GM21390 (cell line): ENCODE results near the gene NXPH3.
"Not testable (repeated sequence)": the region's sequence is repeated elsewhere in the genome, so short reads cannot be mapped to it uniquely, and the experiment has no call there.

Source experiments
- ATAC-seq: cut with Tn5 transposase; IDR thresholded peaks from one replicate; pipeline ENCODE4 v1.9.1; 2021; ENCODE audit not compliant: unreplicated experiment

Gene NXPH3

DNA sequence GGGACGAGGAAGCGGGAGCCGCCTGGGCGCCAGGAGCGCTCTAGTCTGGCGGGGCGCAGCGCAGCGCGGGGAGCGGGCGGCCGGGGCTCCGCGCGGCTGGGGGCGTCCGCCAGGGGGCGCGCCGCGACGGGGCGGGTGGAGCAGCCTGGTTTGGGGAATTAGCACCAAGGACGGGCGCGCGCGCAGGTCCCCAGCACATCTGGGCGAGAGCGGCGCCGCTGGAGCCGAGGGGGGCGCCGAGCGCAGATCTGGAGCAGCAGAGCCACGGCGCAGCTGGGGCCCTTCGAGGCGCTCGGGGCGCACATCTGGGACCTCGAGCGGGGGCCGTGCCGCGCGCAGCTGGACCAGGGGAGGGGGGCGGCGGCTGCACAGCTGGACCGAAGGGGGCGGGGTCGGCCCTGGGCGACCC is at the start of gene NXPH3:
NXPH3 (plus strand) TSS at position 193 of the 409 bp plus-strand sequence. CDS start 349 bp downstream, outside the sequence.
- ATAC-seq: no peak

DNA sequence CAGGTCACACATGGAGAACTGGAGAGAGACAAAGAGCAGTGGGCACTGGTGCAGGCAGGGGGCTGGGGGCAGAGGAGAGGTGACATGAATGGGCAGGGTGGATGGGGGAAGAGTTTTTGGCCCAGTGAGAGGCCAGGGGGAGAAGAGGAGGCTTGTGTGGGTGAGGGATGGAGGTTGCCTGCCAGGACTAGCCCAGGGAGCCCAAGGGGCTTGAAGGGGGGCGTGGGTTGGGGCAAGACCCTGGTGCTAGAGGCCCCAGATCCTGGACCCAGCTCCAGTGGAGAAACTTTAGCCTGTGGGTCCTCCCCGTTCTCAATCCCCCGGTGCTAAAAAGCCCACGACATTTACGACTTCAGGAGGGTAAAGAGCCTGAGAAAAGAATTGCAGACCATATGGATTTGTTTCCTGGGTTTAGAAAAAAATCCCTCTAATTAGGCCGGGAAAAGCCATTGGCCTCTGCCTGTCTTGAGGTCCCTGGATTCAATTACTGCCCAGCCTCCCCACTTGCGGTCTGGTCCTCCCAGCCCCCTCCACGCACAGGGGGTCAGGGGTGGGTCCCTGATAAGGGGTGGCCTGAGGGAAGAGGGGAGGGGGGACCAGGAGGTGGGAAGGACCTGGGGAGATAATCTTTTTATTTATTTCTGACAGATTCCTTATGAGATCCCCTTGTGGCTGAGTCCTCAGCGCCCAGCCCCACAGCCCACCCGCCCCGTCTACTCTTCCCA is 47.6 kb upstream of the NXPH3 start:
- no peak for ATAC-seq

DNA sequence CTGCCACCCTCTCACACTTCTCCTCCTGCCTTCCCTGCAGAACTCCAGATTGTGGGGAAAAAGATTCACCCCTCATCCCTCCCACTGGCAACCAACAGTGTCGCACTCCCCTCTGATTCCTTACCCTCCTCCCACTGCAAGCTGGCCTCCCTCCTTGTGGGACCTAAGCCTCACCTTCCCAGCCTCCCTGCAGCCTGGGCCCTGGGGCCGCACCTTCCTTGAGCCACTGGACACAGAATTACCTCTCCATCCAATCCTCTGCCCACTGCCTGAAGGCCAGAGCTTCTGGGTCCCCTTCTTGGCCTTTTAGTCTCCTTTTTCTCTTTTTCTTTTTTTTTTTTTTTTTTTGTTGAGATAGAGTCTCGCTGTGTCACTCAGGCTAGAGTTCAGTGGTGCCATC is 46.7 kb upstream of the NXPH3 start:
- no peak for ATAC-seq

DNA sequence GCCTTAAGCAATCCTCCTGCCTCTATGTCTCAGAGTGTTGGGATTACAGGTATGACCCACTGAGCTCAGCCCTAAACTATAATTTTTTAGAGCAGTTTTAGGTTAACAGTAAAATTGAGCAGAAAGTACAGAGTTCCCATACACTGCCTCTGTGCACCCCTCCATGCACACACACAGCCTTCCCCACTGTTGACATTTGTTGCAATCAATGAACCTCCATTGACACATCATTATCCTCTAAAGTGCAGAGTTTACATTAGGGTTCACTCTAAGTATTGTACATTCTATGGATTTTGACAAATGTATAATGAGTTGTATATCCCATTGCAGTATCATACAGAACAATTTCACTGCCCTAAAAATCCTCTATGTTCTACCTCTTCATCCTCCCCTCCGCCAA is 45.6 kb upstream of the NXPH3 start:
- ATAC-seq: no peak

DNA sequence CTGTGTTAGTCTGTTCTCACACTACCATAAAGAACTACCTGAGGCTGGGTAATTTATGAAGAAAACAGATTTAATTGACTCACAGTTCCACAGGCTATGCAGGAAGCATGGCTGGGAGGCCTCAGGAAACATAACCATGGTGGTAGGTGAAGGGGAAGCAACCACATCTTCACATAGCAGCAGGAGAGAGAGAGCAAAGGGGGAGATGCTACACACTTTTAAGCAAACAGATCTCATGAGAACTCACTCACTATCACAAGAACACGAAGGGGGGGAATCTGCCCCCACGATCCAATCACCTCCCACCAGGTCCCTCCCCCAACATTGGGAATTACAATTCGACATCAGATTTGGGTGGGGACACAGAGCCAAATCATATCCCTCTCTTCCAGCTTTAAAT is 31.8 kb upstream of the NXPH3 start:
- ATAC-seq: no peak

DNA sequence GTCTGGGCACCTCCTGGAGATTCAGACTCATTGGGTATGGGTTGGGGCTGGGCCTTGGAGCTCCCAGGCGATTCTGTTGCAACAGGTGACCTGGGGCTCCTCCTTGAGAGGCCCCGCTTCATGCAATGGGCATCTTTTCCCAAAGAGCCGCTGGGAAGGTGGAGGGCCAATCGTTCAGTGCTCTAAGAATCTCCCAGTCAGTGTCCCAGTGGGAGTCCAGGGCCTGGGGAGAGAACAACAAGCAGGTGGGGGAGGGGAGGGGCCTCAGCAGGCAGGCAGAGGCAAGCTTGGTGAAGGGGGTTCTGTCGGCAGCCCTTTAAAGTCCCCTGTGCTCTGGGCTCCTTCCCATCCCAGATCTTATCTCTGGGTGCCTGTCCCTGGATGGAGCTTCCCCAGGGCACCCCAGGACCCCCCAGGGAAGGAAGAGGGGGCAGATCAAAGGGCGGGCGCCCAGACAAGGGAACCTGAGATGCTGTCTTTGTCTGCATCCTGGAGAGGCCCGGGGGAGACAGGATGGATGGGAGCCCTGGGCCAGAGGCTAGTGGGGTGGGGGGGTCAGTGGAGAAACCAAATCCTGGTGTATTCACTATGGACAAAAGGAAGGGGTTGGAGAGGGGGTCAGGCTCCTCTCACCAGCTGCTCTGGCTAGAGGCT is 30.5 kb upstream of the NXPH3 start:
- no peak for ATAC-seq

DNA sequence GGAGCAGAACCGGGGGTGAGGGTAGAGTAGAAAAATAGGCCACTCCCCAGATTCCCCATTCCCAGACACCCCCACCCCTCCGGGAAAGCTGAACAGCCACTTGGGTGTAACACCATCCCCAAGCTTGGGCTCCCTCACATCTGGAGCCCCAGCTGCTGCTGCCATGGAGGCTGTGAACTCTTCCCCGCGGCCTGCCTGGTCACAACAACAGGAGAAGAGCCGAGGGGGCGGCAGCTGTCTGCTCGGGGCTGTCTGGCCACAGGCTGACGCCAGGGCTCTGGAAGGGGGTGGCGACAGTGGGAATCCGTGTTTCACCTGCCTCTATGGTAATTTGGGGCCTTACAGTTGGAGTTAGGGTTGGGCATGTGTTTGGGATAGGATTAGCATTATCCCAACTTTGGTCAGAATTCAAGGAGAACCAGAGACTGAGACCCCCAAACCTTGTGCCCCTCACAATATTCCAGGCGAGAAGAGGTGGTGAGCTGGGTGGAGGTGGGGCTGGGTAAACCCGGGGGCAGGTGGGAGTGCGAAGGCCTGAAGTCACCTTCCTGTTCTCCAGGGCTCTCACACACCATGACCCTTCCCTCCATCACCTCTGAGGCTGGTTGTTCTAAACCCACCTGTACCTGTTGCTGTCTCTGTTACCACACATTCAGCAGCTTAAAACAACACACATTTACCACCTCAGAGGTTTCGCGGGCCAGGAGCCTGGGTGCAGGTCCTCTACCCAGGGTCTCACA is 29.7 kb upstream of the NXPH3 start:
- ATAC-seq: no peak

DNA sequence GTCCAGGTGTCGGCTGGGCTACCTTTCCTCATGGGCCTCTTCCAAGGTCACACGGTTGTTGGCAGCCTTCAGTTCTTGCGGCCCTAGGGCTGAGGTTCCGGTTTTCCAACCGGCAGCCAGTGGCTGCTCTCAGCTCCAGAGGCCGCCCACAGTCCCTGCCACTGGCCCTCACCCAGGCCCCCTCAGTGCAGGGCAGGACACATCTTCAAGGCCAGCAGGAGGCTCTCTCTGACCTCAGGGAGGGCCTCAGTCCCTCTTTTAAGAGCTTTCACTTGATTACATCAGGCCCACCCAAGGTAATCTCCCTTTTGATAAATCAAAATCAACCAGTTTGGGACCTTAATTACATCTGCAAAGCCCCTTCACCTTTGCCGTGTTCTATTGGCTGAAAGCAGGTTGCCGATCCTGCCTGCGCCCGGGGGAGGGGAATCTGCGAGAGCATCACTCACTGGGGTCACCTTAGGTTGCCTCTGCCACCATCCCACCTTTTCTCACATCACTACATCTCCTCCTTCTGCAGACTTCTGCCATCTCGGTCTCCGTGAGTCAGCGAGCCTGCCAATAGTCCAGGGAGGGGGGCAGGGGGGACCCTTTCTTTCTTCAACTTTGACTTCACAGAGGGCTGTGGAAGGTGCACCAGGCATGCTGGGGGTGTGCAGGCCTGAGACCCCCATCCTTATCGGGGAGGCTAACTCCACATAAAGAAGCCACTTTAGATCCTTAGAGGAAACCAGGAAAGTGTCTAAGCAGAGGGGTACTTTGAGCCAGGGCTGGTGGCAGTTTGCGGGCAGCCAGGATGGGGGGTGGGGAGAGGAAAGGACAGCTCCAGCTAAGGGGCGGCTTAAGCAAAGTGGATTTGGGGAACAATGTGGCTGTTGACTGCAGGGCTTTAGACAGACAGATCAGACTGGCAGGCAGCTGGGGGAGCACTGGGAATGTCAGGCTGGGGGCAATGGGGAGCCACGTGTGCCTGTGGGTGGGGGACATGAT is 28.8 kb upstream of the NXPH3 start:
- no peak for ATAC-seq

DNA sequence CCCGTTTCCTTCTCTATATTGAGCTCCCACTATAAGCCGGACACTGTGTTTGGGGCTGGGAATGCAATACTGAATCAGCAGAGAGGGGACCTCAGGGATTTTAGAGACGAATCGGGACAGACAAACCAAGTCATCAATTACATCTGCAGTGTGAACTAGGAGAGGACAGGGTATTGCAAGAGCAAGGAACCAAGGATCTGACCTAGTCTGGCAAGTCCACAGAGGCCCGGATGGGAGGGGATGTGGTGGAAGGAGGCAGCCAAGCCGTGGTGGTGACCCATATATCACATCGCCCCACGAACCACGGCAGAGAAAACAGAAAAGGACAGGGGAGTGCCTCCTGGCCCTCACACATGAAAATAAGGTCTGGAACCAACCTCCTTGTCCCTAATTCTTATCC is 28.1 kb upstream of the NXPH3 start:
- ATAC-seq: no peak

DNA sequence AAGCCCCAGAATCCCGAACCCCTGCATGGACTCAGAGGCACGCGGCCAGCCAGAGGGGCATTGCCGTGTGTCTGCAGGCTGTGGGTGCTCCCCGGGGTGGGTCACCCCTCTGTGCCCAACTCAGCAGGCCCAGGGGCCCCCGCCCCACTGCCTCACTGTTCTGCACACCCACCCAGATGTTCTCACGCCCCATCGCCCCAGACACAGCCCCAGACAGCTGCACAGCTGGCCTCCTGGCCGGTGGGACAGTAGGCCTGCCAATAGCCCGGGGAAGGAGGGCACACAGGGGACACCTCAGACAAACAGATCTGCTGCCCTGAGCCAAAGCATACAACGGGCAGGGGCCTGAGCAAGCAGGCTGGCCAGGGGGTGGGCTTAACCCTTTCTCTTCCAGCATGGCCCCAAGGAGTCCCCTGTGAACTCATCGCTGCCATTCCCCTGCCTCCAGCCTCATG is 27.6 kb upstream of the NXPH3 start:
- ATAC-seq: no peak

DNA sequence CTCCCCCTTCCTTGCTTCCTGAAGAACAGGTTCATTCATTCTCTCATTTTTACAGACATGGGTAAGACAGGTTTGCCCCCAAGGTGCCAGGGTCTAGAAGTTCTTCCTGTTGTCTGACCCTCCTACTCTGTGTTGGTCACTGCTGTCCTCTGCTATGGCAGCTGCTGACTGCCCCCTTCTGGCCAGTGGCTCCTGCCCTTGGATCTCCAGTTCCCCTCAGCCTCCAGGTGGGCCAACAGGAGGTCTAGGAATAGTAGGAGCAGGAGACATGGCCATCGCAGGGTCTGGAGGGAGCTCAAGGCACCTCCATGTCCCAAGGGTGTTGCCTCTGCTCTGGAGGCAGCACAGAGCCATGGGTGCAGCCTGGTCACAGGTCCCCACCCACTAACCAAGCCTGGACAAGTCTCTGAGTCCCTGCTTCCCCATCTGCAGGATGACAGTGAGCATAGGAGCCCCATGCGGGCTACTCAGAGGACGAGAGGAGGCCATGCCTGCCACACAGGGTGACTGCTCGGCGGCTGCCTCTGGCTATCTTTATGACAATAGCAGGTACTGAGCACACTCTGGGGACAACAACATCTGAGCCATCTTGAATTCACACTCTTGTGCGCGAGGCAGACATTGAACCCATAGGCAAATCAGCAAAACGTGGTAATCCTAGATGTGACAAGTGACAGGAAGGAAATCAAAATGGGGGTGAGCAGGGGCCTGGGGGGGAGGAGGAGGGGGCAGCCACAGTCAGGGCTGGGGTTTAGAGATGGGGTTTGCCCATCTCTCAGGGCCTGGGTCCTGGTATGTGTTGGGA is 27.0 kb upstream of the NXPH3 start:
- ATAC-seq: no peak

DNA sequence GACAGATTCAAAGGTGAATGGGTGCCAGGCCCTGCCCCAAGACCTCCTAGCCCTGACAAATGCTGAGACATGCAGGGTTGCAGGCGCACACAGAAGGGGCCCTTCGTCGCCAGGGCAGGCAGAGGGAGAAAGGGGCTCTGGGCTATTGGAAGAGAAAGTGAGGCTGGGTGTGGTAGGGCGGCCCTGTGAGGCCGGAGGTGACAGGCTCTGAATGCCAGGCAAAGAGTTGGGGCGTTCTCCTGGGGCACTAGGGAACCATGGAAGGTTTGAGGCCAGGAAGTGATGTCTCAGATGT is 26.4 kb upstream of the NXPH3 start:
- ATAC-seq: no peak

DNA sequence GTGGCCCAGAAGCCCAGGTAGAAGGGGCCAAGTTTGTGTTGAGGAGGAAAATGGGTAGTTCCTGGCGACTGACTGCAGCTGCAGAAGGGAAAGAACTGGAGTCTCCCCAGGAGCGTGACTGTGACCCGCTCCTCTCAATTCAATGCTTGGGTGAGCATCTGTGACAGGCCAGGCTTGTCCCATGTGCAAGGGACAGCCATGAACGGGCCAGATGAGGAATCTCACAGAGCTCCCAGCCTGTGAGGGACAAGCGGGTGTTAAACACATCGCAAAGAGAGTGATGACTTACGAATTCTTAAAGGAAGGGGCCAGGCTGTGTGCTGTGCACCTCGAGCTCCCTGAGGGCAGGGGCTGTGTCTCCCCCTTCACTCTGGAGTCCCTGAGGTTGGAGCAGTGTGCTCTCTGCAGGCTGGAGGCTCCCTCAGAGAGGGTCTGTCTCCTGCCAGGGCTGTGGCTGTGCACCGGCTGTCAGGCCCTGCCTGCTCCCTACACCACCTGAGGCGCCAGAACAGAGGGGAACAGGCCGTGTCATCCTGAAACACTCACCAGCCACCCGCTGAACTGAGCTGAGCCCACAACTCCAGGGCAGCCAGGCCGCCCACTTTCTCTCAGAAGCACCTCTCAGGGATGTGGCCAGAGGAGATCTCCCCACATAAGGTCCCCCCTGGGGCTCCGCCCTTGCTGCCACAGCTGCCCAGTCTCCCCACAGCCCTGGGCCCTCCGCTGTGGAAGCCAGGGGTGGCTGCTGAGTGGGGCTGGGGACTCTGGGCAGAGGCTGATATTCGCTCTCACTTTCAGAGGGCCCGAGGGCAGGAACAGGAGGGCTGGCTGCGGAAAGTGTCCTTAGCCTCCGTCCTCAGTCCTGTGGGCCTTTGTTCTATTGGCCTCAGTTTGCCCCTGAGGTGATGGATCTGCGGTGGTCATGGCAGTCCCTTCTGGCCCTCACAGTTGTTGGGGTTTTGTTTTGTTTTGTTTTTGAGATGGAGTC is 25.7 kb upstream of the NXPH3 start:
- ATAC-seq: no peak

DNA sequence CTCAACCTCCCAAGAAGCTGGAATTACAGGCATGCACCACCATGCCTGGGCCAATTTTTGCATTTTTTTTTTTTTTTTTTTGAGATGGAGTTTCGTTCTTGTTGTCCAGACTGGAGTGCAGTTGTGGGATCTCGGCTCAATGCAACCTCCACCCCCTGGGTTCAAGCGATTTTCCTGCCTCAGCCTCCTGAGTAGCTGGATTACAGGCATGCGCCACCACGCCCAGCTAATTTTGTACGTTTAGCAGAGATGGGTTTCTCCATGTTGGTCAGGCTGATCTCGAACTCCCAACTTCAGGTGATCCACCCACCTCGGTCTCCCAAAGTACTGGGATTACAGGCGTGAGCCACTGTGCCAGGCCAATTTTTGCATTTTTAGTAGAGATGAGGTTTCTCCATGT is 24.9 kb upstream of the NXPH3 start:
- not testable (repeated sequence) for ATAC-seq

DNA sequence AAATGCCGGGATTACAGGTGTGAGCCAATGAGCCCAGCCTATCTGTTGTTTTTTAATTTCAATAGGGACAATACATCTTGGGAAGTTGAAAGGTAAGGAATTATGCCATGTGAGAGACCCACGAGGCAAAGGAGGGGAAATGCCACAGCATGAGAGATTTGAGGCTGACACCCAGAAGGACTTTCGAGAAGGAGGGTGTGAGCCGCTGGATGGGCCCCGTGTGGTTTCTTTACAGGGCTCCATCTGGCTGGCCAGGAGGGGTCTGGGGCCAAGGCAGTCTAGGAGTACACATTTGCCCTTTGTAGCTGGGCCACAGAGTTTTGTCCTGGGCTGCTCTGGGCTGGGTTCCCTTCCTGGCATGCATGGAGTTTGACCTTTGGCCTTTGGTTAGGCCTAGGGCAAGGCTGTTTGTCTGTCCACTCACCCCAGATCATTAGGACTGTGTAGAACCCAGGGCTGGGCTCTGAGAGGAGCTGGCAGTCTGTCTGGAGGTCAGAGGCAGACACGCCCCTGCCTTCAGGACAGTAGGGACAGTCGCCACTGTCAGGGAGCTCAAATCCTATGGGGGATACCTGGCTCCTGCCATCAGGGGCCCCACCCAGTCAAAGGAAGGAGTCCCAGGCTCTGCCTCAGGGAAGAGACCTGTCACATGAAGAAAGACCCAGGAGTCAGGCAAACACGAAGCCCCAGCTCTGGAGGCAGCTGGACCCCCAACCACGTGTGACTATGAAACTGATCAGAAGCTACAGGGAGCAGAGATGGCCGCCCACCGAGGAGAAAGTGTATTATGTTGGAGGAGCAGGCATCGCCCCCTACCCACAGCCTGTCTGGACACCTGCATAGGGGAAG is 24.2 kb upstream of the NXPH3 start:
- no peak for ATAC-seq

DNA sequence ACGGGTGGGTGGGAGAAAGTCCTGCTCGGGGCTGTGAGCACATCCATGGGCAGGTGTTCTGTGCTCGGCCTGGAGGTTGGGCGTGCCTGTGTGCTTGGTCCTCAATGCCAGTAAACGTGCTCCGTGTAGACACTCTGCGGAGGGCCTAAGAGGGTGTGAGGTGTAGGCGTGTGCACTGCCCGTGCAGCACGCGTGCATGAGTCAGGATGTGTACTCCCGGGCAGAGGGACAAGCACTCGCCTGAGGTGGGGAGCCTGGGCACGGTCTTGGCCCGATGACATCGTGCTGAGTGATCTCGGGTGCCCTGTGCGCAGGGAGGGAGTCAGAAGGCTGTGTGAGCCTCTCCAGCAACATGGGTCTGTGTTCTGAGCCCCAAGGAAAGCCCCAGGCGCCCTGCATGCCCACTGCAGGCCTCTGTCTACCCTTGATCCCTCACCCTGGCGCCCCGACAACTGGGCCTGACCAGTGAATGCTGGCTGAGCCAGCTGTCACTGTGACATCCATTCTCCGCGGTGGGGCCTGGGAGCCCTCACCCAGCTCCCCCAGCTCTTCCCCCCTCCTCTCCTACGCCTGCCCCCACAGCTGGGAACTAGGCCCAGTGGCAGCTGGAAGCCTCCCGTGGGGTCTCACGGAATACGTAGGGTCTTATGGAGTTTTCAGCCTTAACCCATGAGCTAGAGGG is 23.5 kb upstream of the NXPH3 start:
- ATAC-seq: no peak

DNA sequence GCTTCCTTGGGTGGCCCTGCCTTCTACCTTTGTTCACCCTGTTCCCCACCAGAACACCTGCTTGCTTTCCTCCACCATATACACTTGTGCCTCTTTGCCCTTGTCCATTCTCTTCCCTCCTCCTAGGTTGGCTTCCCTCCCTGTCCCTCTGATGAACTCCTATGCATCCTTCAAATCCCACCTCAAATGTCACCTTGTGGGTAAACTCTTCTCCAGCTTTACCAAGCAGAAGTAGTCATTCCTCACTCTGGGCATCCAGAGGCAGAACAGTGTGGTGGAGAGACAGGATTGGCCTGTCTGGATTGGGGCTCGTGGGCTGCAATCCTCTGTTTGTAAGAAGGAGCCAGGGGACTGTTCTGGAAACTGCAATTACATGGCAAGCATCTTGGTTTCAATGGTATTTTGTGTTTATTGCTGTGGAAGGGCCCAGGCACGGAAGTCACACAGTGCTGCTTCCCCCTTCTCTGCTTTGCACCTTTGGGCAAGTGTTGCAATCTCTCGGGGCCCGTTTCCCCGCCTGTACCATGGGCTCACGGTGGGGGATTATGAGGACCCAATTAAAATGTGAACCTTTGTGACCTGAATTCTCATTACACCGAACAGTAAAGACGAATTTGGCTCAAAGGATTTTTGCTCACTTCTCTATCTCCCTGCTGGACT is 21.9 kb upstream of the NXPH3 start:
- ATAC-seq: no peak
